ENCODE data around the gene TMEM190.
"Not testable (repeated sequence)": the region's sequence is repeated elsewhere in the genome, so short reads cannot be mapped to it uniquely, and the experiment has no call there.

Gene TMEM190

DNA sequence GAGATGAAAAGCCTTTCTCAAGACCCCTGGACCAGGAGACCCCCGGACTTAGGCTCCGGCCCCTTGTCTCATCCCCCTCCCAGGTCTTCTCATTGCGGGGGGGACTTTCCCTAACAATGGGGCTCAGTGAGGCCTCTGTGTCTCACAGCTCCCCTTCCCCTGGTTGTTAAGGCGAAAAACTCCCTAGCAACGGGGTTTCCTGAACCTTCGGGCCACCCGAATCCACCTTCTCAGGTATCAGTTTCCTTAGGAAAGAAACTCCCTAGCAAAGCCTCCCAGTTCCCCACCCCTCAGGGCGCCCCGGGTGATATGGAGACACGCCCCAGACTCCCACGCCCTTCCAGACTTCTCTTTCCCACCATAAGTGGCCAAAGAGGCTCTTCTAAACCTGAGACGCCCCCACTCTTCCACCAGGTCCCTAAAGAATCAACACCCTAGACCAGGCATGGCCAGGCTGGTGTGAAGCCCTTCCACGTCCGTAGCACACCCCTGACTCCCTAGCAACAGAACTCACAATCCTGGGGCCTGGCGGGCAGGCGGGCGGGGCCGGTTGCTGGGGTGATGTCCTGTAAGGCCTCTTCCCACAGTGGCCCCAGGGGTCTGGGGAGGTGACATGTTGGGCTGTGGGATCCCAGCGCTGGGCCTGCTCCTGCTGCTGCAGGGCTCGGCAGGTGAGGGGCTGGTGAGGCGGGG is at the start of gene TMEM190:
Gene TMEM190, plus strand, starts transcription at position 586 of the 693 bp plus-strand sequence. Its CDS starts 28 bp downstream, at position 614.
- peaks cover 9% of the 10 kb centered on the region for H3K4me1 ChIP-seq
- no peak within 1 kb of the TSS for H3K9ac ChIP-seq
- no peak for TF ChIP-seq Cebpa-rat (IDR thresholded peaks at IDR 0.05)
- no peaks in the 10 kb centered on the region for H3K36me3 ChIP-seq
- no peak within 1 kb of the TSS for H3K4me3 ChIP-seq
- H3K9me3 ChIP-seq = no peaks in the 10 kb centered on the region
- H4K20me1 ChIP-seq = peaks cover 9% of the 10 kb centered on the region; the same call in 1 of the 2 replicates
- no peak within 1 kb of the TSS for H3K4me2 ChIP-seq
- peaks cover 50% of the 10 kb centered on the region for H3K27me3 ChIP-seq
- no peak within 1 kb of the TSS for H3K27ac ChIP-seq

DNA sequence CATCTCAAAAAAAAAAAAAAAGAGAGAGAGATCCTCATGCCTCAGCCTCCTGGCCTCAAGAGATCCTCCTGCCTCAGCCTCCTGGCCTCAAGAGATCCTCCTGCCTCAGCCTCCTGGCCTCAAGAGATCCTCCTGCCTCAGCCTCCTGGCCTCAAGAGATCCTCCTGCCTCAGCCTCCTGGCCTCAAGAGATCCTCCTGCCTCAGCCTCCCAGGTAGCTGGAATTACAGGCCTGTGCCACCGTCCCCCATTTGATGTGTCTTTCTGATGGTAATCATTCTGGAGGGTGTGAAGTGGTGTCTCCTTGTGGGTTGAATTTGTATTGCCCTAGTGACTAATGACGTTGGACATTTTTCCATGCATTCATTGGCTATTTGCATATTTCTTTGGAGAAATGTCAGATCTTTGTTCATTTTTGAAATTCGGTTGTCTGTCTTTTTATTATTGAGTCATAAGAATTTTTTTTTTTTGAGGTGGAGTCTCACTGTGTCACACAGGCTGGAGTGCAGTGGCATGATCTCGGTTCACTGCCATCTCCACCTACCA is 47.8 kb upstream of the TMEM190 start:
- H3K27ac ChIP-seq, H3K36me3 ChIP-seq, H4K20me1 ChIP-seq, H3K9ac ChIP-seq, H3K9me3 ChIP-seq, H3K4me3 ChIP-seq, H3K4me2 ChIP-seq, H3K27me3 ChIP-seq: not testable (repeated sequence)
- H3K4me1 ChIP-seq = peaks cover 31% of the 10 kb centered on the region

DNA sequence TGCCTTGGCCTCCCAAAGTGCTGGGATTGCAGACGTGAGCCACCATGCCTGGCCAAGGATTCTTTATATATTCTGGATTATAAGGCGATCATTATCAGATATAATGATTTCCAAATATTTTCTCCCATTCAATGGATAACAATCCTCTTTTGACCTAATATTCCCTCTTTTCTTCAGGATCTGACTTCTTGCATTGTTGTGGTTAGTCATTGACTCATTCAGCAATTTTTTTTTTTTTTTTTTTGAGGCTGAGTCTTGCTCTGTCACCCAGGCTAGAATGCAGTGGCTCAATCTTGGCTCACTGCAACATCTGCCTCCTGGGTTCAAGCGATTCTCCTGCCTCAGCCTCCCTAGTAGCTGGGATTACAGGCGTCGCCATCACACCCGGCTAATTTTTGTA is 46.8 kb upstream of the TMEM190 start:
- H3K4me2 ChIP-seq, H3K9me3 ChIP-seq, H3K27me3 ChIP-seq, H3K36me3 ChIP-seq, H3K9ac ChIP-seq, H3K27ac ChIP-seq, H3K4me3 ChIP-seq, H4K20me1 ChIP-seq: not testable (repeated sequence)
- H3K4me1 ChIP-seq = peaks cover 21% of the 10 kb centered on the region

DNA sequence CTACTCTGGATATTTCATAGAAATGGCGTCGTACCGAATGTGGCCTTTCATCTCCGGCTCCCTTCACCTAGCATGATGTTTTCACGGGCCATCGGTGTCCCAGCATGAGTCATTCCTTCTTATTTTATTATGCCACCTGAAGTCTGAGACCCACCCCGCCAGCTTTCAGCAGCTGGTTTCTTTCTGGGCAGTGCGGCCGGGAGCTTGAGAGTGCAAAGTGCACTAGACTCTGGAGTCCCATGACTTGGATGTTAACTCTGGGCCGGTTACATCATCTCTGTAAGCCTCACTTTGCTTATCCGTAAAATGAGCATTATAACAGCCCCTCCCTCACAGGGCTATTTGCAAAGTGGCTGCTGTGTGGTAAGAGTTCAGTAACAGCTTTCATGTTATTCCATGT is 42.8 kb upstream of the TMEM190 start:
- H3K36me3 ChIP-seq = no peaks in the 10 kb centered on the region
- no peak overlapping the region for H3K4me2 ChIP-seq
- H4K20me1 ChIP-seq = no peaks in the 10 kb centered on the region
- H3K27me3 ChIP-seq = no peaks in the 10 kb centered on the region
- no peak overlapping the region for H3K4me3 ChIP-seq
- H3K4me1 ChIP-seq = peaks cover 9% of the 10 kb centered on the region
- no peak for TF ChIP-seq Cebpa-rat (IDR thresholded peaks at IDR 0.05)
- H3K9ac ChIP-seq = no peak overlapping the region
- no peaks in the 10 kb centered on the region for H3K9me3 ChIP-seq
- no peak overlapping the region for H3K27ac ChIP-seq

DNA sequence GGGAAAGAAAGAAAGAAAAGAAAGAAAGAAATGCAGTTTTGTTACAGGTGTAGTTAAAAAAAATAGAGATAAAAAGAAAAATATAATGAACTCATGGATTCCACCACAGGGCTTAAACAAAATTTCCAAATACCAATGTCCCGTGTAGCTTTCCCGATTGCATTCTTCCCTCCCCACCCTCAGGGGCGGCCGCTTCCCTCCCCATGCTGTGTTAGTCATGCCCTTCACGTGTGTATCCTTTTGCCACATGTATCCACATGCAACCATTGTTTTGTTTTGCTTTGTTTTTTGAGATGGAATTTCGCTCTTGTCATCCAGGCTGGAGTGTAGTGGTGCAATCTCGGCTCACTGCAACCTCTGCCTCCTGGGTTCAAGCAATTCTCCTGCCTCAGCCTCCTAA is 40.5 kb upstream of the TMEM190 start:
- H3K9me3 ChIP-seq = no peaks in the 10 kb centered on the region
- H3K9ac ChIP-seq = no peak overlapping the region
- no peak overlapping the region for H3K4me3 ChIP-seq
- peaks cover 9% of the 10 kb centered on the region for H3K4me1 ChIP-seq
- H4K20me1 ChIP-seq = no peaks in the 10 kb centered on the region
- no peak overlapping the region for H3K27ac ChIP-seq
- no peaks in the 10 kb centered on the region for H3K27me3 ChIP-seq
- H3K4me2 ChIP-seq = no peak overlapping the region
- no peaks in the 10 kb centered on the region for H3K36me3 ChIP-seq
- TF ChIP-seq Cebpa-rat (IDR thresholded peaks at IDR 0.05) = no peak

DNA sequence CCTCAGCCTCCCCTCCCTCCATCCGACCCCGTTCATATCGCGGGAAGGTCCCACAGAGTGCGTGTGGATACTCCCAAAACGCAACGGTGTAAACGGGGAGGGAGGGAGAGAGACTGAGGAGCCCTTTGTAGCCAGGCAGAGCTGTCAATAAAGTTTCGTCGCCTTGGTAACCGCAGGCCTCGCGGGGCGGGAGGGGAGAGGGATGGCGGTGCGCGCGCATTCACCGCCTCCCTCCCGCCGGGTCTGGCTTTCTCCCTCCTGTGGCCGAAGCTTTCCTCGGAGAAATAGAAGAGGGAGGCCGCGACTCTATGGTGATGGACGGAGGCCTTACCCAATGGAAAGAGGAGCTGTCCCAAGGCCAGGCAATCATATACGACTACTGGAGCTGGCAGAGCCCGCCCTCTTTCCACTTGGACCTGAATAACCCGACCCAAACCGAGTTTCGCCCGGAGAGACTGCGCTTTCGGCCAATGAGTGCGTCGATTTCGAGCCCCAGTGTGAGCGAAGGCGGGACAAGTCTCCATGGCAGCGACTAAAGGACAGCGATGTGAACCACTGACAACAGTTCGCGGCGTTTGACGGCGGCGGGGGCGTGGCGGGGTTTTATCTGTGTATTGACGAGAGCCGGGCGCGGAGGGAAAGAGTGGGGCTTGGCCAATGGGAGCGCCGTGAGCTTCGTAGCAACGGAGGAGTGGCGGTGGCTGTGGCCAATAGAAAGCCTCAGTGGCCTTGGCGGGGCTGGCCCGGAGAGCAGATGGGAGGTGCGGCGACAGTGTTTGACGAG is 37.3 kb upstream of the TMEM190 start, which contains the start of gene KMT5C:
Gene KMT5C, plus strand, starts transcription at position 772 of the 784 bp plus-strand sequence. CDS start 2,061 bp downstream, outside the sequence.
- peaks cover 13% of the 10 kb centered on the region for H4K20me1 ChIP-seq
- peak within 1 kb of the TSS; percentile 89 for H3K9ac ChIP-seq
- peaks cover 29% of the 10 kb centered on the region for H3K36me3 ChIP-seq
- peak within 1 kb of the TSS; percentile 92 for H3K27ac ChIP-seq
- peak within 1 kb of the TSS; percentile 99 for H3K4me2 ChIP-seq
- TF ChIP-seq Cebpa-rat (IDR thresholded peaks at IDR 0.05) = no peak
- H3K27me3 ChIP-seq = no peaks in the 10 kb centered on the region
- H3K4me1 ChIP-seq = peaks cover 40% of the 10 kb centered on the region
- H3K4me3 ChIP-seq = peak within 1 kb of the TSS; percentile 84
- no peaks in the 10 kb centered on the region for H3K9me3 ChIP-seq

DNA sequence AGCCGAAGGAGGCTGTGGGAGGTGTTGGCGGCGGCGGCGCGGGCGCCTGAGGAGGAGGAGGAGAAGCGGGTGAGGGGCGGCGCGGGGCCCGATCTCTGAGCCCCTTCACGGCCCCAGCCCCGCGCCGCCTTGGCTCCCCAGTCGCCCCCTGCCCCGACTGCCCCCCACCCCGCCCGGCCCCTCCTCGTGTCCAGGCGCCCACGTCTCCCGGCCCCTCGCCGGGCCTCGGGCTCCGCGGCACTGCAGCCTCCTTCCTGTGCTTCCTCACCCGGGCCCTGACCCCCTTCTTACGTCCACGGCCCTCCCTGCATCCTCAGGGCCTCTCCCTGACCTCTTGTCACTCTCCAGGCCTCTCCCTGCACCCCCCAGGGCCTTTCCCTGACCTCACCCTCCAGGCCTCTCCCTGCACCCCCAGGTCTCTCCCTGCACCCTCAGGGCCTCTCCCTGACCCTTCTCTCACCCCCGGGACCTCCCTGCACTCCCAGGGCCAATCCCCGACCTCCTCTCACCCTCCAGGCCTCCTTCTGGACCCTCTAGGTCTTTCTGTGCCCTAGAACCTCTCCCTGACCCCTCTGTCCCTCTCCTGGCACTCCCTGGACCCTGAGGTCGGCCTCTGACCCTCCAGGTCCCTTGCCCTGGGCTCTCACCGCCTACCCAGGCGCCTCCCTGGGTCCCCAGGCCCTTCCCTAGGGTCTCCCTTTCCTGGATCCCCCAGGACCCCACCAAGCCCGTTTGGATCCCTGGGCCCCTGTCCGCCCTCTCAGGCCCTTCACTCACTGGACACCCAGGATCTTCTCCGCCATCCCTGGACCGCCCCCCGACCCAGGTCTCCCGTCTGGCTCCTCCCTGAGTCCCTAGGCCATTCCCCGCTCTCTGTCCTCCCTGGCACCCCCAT is 36.5 kb upstream of the TMEM190 start:
- Histone ChIP-seq H3K4me2 (peak overlapping the region; percentile 99), H3K4me3 (peak overlapping the region; percentile 84), H4K20me1 (peaks cover 13% of the 10 kb centered on the region), H3K9me3 (no peaks in the 10 kb centered on the region), H3K9ac (peak overlapping the region; percentile 89), H3K27ac (peak overlapping the region; percentile 89), H3K27me3 (no peaks in the 10 kb centered on the region), H3K4me1 (peaks cover 48% of the 10 kb centered on the region), H3K36me3 (peaks cover 37% of the 10 kb centered on the region)
- no peak for TF ChIP-seq Cebpa-rat (IDR thresholded peaks at IDR 0.05)

DNA sequence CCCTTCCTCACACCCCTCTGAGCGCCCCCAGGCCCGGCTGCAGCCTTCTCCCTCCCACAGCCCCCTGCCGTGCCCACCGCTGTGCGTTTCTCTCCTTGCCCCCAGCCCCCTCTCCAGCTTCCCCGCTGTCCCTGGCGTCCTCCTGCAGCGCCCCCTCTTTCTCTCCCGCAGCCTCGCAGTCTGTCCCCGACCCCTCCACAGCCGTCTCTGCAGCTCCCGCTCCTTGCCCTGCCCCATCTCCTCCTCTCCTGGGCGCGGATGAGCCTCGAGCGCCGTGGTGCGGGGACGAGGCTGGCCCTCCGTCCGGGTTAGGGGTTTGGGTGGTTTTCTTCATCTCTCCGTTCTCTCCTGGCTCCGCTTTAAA is 35.9 kb upstream of the TMEM190 start:
- Histone ChIP-seq H3K27me3 (no peaks in the 10 kb centered on the region), H3K9me3 (no peaks in the 10 kb centered on the region), H3K9ac (peak overlapping the region; percentile 89), H3K4me1 (peaks cover 52% of the 10 kb centered on the region), H4K20me1 (peaks cover 13% of the 10 kb centered on the region), H3K4me3 (peak overlapping the region; percentile 84), H3K4me2 (peak overlapping the region; percentile 99), H3K36me3 (peaks cover 44% of the 10 kb centered on the region), H3K27ac (peak overlapping the region; percentile 89)
- no peak for TF ChIP-seq Cebpa-rat (IDR thresholded peaks at IDR 0.05)

DNA sequence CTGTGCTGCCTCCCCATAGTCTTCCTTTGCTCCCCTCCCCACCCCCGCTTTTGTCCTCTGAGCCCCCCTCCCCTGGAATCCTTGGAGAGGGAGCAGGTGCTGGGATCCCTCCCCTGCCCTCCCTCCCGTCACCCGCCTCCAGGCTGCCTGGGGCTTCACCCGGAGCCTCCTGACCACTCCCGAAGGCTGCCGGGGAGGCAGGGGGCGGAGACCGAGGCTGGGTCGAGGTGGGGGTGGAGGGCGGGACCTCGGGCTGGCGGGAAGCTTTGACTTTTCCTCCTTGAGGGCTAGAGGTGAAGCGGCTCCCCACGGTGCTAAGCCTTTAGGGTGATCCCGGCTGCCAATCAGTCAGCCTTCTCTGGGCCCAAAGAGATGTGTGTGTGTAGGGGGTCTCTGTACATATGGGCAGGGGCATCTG is 35.4 kb upstream of the TMEM190 start:
- peaks cover 13% of the 10 kb centered on the region for H4K20me1 ChIP-seq
- peak overlapping the region; percentile 89 for H3K9ac ChIP-seq
- peaks cover 52% of the 10 kb centered on the region for H3K4me1 ChIP-seq
- peaks cover 48% of the 10 kb centered on the region for H3K36me3 ChIP-seq
- H3K27me3 ChIP-seq = no peaks in the 10 kb centered on the region
- no peaks in the 10 kb centered on the region for H3K9me3 ChIP-seq
- H3K4me2 ChIP-seq = peak overlapping the region; percentile 99
- TF ChIP-seq Cebpa-rat (IDR thresholded peaks at IDR 0.05) = no peak
- H3K4me3 ChIP-seq = peak overlapping the region; percentile 84
- peak overlapping the region; percentile 89 for H3K27ac ChIP-seq

Data from BLaER1 (cell line).